GM10266 (cell line): ENCODE data around the gene ABCD4.

Experiments
- DNase-seq: peaks from one replicate; pipeline ENCODE4 v3.0.0; 2012; ENCODE audit errors: extremely low spot score
- TF ChIP-seq, protein P1 (sequence below): IDR thresholded peaks from 2 replicates; pipeline ENCODE4 v1.5.1; 2012; ENCODE audit warnings: mild to moderate bottlenecking, low read depth; ENCODE audit not compliant: control insufficient read depth, insufficient read depth; ENCODE audit errors: missing control alignments

ABCD4 gene

DNA sequence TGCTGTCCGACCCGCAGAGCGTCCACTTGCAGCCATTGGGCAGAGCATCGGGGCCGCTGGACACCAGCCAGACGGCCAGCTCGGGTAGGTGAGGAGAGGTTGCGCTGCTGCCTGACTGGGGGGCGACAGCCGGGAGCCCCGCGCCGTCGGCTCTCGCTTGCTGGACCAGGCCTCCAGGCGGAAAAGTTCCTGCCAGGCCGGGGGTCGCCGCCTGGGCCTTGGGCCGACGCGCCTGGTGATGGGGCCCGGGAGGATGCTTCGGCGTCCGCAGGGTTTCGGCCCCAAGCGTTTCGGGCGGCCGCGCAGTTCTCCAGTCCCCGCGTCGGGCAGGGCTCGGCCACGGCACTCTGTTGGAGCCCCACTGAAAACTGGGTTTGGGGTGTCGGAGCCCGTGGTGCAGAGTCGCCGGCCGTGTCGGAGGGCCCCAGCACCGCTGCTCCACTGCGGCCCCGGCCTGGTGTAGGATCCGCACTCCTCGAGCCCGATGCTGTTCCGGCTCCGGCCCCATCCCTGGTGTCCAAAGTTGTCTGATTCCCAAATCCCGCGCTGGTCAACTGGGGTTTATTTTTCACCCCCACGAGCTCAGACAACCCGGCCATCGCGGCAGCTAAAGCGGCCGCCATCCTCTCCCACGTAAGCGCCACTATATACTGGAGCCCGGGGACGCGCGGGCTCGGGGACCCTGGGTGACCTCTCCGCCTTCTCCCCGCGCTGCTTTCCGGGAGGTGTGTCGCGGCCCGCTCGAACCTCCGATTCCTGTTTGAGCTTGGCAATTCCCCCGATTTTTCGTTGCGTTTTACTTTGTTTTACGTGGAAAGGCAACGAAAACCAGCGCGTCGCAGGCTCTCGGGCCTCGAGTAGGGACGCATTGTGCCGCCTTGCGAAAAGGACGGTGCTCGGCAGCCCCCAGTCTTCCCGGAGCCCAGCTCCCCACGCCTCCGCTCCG is 62.6 kb downstream of the ABCD4 start:
- TF ChIP-seq, protein P1, sequence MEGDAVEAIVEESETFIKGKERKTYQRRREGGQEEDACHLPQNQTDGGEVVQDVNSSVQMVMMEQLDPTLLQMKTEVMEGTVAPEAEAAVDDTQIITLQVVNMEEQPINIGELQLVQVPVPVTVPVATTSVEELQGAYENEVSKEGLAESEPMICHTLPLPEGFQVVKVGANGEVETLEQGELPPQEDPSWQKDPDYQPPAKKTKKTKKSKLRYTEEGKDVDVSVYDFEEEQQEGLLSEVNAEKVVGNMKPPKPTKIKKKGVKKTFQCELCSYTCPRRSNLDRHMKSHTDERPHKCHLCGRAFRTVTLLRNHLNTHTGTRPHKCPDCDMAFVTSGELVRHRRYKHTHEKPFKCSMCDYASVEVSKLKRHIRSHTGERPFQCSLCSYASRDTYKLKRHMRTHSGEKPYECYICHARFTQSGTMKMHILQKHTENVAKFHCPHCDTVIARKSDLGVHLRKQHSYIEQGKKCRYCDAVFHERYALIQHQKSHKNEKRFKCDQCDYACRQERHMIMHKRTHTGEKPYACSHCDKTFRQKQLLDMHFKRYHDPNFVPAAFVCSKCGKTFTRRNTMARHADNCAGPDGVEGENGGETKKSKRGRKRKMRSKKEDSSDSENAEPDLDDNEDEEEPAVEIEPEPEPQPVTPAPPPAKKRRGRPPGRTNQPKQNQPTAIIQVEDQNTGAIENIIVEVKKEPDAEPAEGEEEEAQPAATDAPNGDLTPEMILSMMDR: no peak
- DNase-seq: no peak

DNA sequence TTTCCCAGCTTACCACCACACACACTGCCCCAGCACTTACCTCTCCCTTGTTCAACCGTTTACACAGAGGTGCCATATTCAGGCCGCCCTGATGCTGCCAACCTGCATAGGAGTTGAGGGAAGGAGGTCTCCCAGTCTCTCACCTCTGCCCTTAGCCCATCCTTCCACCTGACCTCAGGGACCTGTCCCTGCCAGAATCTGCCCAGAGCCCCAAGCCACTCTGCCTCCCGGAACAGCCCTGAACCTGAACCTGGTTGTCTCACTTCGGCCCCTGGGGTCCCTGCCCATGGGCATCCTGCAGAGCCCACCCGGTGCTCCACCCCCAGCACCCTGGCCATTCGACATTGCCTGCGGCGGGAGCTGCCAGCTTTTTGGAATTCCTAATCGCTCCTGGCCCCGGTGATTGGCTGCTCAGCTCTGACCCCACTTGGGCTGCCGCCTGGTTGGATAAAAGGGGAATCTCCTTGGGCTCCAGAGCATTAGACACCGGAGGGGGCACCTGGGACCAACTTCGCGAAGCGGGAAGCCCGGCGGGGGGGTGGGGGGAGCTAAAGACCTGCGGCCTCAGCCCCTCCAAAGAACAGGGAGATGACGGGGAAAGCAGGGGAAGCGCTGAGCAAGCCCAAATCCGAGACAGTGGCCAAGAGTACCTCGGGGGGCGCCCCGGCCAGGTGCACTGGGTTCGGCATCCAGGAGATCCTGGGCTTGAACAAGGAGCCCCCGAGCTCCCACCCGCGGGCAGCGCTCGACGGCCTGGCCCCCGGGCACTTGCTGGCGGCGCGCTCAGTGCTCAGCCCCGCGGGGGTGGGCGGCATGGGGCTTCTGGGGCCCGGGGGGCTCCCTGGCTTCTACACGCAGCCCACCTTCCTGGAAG is 63.5 kb downstream of the ABCD4 start, which contains the start of gene VSX2:
TSS of gene VSX2 (plus strand) at position 476 of the 874 bp plus-strand sequence. CDS start at position 589, 113 bp downstream.
- TF ChIP-seq, protein P1: no peak
- DNase-seq: no peak

DNA sequence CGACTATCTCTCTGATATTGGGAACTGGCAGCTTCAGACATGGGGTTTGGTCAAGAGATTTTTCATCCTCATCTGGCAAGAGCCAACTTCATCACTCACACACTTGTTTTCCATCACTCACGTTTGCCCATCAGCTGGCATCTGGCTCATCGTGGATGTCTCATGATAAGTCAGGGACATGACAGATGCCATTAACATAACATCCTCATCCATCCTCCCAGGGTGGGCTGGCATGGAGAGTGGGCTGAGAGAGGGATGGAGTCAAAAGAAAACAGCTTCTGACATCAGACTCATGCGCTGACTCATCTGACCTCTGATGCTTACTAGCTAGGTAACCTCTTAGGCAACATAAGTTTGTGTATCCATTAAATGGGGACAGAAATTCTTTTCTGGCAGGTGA is 65.3 kb downstream of the ABCD4 start:
- TF ChIP-seq, protein P1: no peak
- no peak for DNase-seq
